DMS 273 (cell line): ENCODE measurements around the gene CCDC107.
"Not testable (repeated sequence)": the region's sequence is repeated elsewhere in the genome, so short reads cannot be mapped to it uniquely, and the experiment has no call there.

Source experiments
- DNase-seq: peaks from one replicate; lab custom pipeline; 2025; ENCODE audit not compliant: unreplicated experiment; lab: John Stamatoyannopoulos, UW

The CCDC107 gene, protein sequence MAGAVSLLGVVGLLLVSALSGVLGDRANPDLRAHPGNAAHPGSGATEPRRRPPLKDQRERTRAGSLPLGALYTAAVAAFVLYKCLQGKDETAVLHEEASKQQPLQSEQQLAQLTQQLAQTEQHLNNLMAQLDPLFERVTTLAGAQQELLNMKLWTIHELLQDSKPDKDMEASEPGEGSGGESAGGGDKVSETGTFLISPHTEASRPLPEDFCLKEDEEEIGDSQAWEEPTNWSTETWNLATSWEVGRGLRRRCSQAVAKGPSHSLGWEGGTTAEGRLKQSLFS

DNA sequence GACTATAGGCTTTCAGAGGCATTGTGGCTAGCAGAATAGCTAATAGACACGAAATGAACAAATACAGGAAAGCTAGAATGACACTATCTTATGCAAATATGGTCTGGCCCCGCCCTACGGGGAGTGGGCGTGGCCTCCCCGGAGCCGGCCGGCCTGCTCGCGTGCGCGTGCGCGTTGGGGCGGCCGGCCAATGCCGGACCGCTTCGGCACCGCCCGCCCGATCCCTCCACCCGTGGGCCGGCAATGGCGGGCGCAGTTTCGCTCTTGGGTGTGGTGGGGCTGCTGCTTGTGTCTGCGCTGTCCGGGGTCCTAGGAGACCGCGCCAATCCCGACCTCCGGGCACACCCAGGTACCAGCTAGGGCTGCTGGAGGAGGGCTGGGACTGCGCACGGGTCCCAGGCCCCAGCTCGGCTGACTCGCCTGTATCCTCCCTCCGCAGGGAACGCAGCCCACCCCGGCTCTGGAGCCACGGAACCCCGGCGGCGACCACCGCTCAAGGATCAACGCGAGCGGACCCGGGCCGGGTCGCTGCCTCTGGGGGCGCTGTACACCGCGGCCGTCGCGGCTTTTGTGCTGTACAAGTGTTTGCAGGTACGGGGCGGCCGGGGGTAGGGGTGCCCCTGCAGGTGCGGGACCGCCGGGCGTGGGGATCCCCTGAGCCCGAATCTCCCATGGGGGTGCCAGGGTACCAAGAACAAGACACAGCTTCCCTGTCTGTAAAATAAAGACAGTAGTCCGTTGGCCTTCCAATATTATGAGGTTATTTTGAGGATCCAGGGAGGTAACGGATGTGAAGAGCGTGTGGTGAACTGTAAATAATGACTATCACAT lies at the start of gene CCDC107:
TSS of gene CCDC107 (plus strand) at position 156 of the 831 bp plus-strand sequence. CDS start at position 244, 88 bp downstream.
- DNase-seq, result peak; percentile 90

DNA sequence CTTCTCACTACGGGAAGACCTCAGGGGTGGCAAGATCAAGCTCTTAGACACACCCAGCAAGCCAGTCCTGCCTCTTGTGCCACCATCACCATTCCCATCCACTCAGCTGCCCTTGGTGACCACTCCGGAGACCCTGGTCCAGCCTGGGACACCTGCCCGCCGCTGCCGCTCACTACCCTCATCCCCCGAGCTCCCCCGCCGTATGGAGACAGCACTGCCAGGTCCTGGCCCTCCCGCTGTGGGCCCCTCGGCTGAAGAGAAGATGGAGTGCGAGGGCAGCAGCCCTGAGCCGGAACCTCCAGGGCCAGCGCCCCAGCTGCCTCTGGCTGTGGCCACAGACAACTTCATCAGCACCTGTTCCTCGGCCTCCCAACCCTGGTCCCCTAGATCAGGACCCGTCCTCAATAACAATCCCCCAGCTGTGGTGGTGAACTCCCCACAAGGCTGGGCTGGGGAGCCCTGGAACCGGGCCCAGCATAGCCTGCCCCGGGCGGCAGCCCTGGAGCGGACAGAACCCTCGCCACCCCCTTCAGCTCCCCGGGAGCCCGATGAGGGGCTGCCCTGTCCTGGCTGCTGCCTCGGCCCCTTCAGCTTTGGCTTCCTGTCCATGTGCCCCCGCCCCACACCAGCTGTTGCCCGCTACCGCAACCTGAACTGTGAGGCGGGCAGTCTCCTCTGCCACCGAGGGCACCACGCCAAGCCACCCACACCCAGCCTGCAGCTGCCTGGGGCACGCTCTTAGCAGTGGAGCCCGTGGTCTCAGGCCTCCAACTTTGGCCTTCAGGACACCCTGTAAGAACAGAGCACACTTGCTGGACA lies 48.9 kb upstream of the CCDC107 start:
- peak; percentile 85 for DNase-seq

DNA sequence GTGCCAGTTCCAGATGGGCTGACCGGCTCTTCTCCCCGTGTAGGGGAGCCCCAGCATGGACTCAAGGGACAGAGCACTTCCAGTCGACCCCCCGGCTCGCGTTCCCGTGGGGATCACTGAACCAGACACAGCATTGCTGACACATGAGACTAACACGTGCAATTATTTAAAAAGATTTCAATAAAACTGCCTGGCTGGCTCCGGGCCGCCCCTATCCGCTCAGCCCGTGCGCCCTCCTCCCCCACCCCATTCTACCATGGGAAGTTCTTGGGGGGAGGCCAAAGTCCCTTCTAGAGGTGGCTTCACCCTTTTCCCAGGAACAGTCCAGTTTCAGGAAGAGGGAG lies 48.3 kb upstream of the CCDC107 start:
- peak; percentile 53 for DNase-seq

DNA sequence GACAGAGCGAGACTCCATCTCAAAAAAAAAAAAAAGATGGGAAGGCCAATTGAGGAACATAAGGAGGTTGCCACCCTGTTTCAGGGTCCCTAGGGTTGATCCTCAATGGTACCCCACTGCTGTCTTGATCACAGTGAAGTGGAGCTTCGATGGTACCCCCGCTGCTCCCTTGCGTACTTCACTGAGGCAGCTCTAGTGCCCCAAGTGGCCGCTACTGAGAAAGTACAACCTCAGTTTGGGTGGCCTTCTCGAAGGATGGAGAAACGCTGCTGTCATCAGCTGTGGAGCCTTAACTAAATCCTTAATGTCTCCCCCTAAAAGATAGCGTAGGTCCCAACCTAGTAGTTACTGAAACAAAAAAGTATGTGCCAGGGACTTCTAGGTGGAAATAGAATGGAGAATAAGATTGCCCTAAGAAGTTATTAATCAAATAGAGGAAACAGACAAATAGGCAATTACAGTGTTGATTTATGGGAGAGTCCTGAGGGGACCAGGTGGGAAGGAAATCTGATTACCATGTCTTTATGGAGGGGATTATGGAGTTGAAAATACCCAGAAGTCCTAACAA lies 46.8 kb upstream of the CCDC107 start:
- DNase-seq, result peak; percentile 64

DNA sequence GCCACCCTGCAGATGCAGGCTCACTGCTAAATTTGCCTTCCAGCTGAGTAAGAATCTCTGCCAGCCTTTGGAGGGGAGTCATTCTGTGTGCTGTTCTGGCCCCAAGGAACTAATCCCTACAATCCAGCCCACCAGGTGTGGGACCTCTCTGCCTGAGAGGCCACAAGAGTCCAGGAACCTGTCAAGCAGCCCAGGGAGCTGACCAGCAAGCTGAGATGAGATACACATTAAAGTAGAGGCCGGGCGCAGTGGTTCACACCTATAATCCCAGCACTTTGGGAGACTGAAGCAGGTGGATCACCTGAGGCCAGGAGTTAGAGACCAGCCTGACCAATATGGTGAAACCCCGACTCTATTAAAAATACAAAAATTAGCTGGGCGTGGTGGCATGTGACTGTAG lies 46.0 kb upstream of the CCDC107 start:
- not testable (repeated sequence) for DNase-seq

DNA sequence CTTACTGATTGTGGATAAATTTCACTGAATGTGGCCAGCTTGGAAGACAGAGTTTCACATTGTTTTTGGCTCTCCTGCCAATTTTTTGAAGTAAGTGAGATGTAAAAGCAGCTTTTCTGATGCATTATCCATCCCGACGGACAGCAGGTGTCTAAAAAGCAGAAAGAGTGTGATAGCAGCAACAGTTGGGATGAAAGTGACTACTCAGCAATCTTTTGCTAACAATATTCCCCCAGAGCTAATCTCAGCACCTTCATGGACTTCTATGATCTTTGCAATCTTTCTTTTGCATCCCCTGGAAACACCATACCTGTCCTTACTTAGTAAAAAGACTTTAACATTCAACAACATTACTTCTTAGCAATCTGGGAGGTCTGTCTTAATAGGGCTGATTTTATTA lies 45.2 kb upstream of the CCDC107 start:
- DNase-seq, result no peak

DNA sequence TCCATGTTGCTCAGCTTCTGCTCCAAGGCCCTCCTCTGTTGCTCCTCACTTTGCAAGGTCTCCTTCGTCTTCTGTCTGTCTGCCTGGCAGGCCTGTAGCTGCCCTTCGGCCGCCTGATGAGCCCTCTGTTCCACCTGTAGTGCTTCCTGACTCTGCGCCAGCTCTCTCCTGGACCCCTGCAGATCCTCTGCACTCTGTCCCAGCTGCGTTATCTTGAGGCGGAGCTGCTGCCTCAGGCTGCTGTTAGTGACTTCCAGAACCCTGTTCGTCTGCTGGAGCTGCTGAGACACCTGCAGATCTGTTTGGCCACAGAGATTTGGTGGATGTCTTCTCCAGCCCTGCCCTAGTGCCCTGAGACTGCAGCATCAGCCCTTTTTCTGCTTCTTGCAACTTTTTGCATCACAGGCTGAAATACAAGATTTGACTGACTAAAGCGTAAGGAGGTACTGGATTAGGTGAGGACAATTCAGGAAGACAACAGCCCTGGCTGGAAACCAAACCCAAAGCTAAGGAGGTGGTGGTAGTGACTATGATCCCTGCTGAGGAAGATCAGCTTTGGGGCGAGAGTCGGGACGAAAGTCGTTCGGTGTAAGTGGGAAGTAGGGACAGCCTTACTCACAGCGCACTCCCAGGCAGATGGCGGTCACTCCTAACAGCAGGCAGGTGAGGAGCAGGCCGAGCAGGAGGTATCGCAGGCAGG lies 42.0 kb upstream of the CCDC107 start:
- no peak for DNase-seq

DNA sequence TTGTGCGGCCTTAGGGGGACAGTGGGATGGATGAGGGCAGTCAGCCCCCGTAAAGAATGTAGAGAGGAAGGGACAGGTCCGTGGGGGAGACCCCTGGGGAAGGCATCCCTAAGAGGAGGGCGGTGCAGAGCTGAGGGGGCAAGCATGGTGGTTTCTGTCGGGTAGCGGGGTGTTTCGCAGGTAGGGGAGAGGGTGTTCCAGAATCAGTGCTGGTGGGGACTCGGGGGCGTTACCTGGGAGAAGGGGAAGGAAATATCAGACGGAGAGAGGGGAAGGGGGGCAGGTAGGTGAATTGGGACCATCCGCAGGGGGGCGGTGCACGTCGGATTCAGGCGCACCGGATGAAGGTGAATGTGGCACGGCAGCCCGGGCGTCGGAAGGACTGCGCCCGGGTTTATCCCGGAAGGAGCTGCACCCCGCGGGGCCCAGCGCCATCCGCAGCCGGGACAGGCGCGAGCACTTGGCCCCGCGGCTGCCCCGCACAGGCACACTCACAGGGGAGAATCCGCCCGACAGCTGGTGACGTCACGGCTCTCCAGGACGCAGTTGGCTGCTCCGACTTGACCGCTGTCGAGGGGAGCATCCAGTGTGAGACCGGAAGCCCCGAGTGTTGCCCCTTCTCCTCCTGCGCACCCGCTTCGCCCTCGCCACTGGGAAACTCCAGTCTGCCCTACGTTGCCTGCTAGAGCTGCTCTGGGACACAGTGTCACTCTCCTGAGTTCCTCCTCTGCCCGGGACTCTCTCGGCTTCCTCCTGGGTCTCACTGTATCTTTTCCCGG lies 41.2 kb upstream of the CCDC107 start:
- DNase-seq, result peak; percentile 47

DNA sequence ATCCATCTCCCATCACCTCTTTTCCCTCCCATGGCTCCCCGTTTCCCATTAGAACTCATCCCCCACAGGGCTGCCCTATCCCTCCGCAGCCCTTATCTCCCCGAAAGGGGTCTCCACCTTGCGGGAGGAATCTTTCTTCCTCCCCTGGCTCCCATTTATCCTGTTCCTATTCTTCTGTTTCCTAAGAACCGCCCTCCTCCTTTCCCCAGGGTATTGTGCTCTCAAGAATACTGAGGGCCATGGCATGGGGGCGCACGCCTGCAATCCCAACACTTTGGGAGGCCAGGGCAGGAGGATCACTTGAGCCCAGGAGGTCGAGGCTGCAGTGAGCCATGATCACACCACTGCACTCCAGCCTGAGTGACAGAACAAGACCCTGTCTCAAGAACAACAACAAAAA lies 40.5 kb upstream of the CCDC107 start:
- no peak for DNase-seq

DNA sequence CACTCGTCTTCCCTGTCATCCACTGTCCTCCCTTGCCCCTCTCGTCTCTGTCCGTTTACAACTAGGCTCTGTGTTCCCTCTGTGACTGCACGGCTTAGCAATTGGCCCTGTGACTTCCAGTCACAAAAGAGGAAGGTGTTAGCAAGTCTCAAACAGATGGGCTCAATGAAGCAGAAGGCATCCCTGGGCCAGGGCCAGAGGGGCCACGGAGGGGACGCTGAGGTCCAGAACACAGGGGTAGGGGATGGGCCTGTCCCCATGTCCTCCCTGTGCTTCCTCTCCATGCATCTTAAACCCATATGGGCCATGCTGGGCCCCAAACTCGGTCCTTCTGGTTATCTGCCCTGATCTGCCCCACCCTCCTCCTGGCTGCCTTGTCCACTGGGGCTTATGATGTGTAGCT lies 39.8 kb upstream of the CCDC107 start, which contains the start of gene CD72:
TSS of gene CD72 (minus strand) at position 89 of the 403 bp plus-strand sequence. CDS start 110 bp downstream, outside the sequence.
- peak; percentile 30 for DNase-seq

DNA sequence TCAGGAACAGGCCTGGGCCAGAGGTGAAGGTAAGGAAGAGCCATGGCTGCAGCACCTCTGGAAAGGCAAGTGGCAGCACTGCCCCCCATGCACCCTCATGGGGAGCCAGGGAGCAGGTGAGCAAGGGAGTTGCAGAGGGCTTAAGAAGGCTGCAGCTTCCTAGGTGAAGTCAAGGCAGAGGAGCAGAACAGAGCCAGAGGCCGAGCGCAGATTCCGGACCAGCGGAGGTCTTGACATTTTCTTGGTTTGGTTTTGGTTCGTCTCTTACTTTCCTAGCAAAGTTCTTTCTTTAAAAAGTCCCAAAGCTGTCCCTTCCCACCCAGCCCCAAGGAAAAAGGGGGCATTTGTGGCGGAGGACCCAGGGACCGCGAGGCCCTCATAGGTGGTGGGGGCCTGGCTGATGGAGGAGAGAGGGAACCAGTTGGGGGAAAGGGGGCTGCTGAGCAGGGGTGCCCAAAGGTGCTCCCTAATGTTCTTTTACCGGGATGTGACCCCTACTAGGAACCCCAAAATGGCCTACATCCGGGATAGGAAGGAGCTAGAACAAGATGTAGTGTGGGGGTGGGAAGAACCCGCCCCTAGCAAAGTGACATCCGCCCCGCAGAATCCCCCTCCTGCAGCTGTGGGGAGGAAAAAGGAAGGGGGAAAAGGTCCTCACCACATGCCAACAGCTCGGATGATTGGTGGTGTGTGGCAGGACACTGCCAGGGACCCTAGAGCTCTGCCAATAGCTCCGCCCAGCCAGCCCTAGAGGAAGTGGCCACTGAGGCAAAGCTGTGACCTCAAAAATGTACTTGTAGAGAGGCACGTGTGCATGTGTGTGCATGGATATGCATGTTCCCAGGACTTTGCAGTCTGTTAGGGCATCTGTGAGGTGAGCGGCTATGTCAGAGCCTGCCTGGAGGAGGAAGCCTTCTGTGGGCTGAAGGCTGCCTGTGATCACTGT lies 39.0 kb upstream of the CCDC107 start:
- DNase-seq, result no peak

DNA sequence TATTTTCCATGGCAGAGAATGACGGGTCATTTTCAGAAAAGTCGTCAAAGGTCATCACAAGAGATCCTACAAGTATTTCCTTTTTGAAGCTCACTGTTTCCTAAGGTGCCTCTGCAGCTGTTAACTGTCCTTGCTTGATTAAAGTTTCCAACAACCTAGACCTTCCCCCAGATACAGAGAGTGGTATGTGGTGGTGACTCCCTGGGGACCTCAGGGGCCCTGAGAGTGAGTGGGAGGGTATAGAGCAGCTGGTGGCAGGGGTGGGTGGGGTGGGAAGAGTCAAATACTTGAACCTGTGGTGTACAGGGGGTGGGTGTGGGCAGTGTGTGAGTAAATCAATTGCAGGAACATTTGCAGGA lies 38.3 kb upstream of the CCDC107 start:
- no peak for DNase-seq

DNA sequence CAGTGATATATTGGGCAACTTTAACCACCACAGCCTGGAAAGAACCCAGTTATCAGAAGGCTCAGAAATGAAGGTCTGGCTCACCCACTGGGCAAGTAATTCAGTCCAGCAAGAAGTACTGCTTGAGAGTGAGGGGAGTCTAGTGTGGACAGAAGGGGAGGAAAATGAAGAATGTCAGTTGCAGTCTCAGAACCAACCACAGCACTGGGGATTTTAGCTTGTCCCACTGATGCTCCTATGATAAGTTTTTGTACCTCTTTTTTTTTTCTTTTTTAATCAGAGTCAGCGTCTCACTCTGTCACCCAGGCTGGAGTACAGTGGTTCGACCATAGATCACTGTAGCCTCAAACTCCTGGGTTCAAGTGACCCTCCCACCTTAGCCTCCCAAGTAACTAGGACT lies 30.5 kb upstream of the CCDC107 start:
- no peak for DNase-seq

DNA sequence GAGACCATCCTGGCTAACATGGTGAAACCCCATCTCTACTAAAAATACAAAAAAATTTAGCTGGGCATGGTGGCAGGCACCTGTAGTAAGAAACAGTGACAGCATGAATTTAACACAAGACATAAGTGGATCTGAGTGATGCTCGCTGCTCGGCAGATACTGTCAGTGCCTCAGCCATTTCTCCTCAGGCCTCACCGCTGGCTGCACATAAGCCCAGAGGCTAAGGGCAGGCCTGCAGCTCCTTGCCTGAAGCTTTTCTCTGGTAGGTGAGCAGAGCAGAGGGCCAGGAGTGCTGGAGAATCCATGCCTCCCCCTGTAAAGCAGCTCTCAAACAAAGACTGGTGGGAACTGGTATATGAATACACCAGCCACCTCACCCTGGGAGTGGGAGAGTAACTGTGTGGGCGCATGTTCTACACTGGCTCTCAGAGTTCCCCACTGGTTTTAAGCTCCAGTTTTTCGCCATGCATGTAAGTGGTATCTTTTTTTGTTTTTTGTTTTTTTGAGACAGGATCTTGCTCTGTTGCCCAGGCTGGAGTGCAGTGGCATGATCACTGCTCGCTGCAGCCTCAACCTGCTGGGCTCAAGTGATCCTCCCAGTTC lies 29.6 kb upstream of the CCDC107 start:
- no peak for DNase-seq

DNA sequence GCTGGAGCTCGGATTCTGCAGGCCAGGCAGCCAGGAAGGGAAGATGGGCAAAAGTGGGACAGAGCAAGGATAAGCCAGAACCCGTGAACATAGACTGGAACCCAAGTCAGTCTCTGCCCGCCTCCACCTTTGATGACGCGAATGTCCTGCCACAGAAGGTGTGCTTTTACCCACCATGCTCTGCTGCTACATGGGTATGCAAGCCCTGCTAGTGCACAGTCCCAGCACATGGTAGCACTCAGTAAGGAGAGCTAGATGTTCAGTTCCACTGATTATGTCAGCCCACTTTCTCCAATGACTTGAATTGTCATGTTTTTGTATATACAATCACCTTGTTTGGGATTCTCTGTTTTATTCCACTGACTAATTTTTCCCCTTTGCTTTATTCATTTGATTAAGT lies 28.5 kb upstream of the CCDC107 start:
- DNase-seq, result no peak

DNA sequence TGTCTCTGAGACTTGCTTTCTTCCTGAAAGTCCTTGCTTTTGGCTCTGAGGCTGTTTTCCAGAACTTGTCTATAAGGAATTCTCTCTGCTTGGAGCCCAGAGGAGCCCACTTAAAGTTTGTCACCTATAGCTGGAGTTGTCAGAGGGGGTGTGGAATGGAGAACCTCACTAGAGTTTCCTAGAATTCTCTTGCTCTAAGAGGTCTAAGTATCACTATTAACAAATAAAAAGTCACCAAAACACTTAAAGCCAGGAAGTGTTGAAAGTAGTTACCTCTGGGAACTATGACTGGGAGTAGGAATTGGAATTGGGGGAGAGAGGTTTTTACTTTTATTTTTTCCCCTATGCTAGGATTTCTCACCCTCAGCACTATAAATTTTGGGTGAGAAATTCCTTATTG lies 22.4 kb upstream of the CCDC107 start:
- no peak for DNase-seq

DNA sequence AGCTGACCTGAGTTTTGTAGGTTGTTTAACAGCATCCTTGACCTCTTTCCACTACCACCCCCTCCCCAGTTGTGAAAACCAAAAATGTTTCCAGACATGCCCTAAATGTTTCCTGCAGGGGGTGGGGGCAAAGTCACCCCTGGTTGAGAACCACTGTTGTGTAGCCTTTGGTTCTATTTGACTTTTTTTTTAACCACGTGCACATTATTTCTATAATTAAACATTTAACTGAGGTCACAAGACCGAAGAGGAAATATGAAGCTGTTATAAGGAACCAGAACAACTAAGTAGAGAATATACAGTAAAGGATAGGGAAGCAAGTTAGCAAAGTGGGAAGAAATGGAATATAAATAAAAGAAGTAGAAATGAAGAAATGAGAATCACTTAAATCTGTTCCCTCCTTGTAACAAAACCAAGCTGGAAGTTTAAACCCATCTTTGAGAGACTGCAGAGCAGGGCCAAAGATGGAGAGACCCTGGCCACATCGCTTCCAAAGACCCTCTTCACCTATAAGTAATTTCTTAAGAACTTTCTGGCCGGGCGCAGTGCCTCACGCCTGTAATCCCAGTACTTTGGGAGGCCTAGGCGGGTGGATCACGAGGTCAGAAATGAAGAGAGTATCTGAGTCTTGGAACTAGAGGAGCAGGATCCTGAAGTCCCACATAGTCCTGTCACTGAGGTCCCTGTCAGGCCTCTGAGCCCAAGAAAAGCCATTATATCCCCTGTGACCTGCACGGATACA lies 21.8 kb upstream of the CCDC107 start:
- no peak for DNase-seq

DNA sequence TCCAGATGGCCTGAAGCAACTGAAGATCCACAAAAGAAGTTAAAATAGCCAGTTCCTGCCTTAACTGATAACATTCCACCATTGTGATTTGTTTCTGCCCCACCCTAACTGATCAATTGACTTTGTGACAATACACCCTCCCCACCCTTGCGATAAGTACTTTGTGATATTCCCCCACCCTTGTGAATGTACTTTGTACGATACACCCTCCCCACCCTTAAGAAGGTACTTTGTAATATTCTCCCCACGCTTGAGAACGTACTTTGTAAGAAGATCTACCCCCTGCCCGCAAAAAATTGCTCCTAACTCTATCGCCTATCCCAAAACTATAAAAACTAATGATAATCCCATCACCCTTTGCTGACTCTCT lies 21.2 kb upstream of the CCDC107 start:
- not testable (repeated sequence) for DNase-seq
